CD4-positive, alpha-beta T cell treated with Interleukin-12 subunit alpha and Interleukin-12 subunit beta, for 1 hour (primary cell): ENCODE measurements around the gene IQCF2.
"Not testable (repeated sequence)": the region's sequence is repeated elsewhere in the genome, so short reads cannot be mapped to it uniquely, and the experiment has no call there.

Experiments
- DNase-seq: peaks from one replicate; pipeline ENCODE4 v3.0.0-alpha.2; 2020

IQCF2 gene

GRCh38 chr3:51860703-51861665, at the start of gene IQCF2:
TSS of gene IQCF2 (plus strand) at chr3:51861615. CDS start at chr3:51861667, 52 bp downstream.
- no peak for DNase-seq

- no peak for DNase-seq
These were observed 47.9 kb upstream of the IQCF2 start for GRCh38 chr3:51813539-51813938.

GRCh38 chr3:51814034-51814433, 47.4 kb upstream of the IQCF2 start:
- DNase-seq = no peak

GRCh38 chr3:51815614-51816013, 45.8 kb upstream of the IQCF2 start:
- no peak for DNase-seq

- no peak for DNase-seq
These were observed 44.7 kb upstream of the IQCF2 start for GRCh38 chr3:51816723-51817122.

- no peak for DNase-seq
These were observed 44.0 kb upstream of the IQCF2 start for GRCh38 chr3:51817375-51817774.

- DNase-seq = no peak
These were observed 42.3 kb upstream of the IQCF2 start for GRCh38 chr3:51819151-51819550.

- DNase-seq = no peak
These were observed 41.6 kb upstream of the IQCF2 start for GRCh38 chr3:51819709-51820406.

GRCh38 chr3:51828297-51828696, 33.1 kb upstream of the IQCF2 start:
- DNase-seq = no peak

GRCh38 chr3:51830345-51830744, 31.1 kb upstream of the IQCF2 start:
- no peak for DNase-seq

- DNase-seq = no peak
These were observed 30.5 kb upstream of the IQCF2 start for GRCh38 chr3:51830836-51831385.

GRCh38 chr3:51836606-51837005, 24.8 kb upstream of the IQCF2 start:
- DNase-seq = no peak

- DNase-seq = no peak
These were observed 16.3 kb upstream of the IQCF2 start for GRCh38 chr3:51845129-51845528.

GRCh38 chr3:51855411-51855810, 6.0 kb upstream of the IQCF2 start:
- not testable (repeated sequence) for DNase-seq

GRCh38 chr3:51862886-51863285, 1.5 kb downstream of the IQCF2 start:
- no peak for DNase-seq

GRCh38 chr3:51868896-51869295, 7.5 kb downstream of the IQCF2 start:
- DNase-seq = not testable (repeated sequence)

GRCh38 chr3:51869304-51869703, 7.9 kb downstream of the IQCF2 start:
- DNase-seq = no peak

GRCh38 chr3:51873253-51873766, 11.9 kb downstream of the IQCF2 start:
- DNase-seq = no peak

GRCh38 chr3:51873876-51874275, 12.5 kb downstream of the IQCF2 start:
- no peak for DNase-seq

- no peak for DNase-seq
These were observed 13.0 kb downstream of the IQCF2 start for GRCh38 chr3:51874411-51874810.

GRCh38 chr3:51874889-51875288, 13.5 kb downstream of the IQCF2 start:
- DNase-seq = no peak

GRCh38 chr3:51875501-51875900, 14.1 kb downstream of the IQCF2 start, which contains the start of gene IQCF5:
TSS of gene IQCF5 (minus strand) at chr3:51875601. CDS start at chr3:51875531, 70 bp downstream.
- no peak for DNase-seq

- DNase-seq = no peak
These were observed 14.8 kb downstream of the IQCF2 start for GRCh38 chr3:51876186-51876585.
